Upper lobe of left lung (tissue), 4 donors: ENCODE data around the gene BLCAP.

ENCODE experiments used
- POLR2A ChIP-seq, 4 donors: fragments of 450-650 bp; IDR thresholded peaks; one replicate each; pipeline ENCODE4 v1.5.1; 2016 to 2017; ENCODE audit warnings: antibody characterized with exemption in 4 of 4, mild to moderate bottlenecking in 2 of 4
- TF ChIP-seq, protein P1 (sequence below), 6 experiments: fragments of 450-650 bp in 4 of 6; fragments of 200-600 bp in 2 of 6; sonication (generic) in 2 of 6; IDR thresholded peaks; one replicate each; pipeline ENCODE4 v1.5.1; 2016 to 2019; ENCODE audit warnings: antibody characterized with exemption in 6 of 6

GRCh38 chr20:37480919-37481318 is 46.8 kb downstream of the BLCAP start:
- no peak for TF ChIP-seq POLR2A (IDR thresholded peaks at IDR 0.05)
- TF ChIP-seq, protein P1, sequence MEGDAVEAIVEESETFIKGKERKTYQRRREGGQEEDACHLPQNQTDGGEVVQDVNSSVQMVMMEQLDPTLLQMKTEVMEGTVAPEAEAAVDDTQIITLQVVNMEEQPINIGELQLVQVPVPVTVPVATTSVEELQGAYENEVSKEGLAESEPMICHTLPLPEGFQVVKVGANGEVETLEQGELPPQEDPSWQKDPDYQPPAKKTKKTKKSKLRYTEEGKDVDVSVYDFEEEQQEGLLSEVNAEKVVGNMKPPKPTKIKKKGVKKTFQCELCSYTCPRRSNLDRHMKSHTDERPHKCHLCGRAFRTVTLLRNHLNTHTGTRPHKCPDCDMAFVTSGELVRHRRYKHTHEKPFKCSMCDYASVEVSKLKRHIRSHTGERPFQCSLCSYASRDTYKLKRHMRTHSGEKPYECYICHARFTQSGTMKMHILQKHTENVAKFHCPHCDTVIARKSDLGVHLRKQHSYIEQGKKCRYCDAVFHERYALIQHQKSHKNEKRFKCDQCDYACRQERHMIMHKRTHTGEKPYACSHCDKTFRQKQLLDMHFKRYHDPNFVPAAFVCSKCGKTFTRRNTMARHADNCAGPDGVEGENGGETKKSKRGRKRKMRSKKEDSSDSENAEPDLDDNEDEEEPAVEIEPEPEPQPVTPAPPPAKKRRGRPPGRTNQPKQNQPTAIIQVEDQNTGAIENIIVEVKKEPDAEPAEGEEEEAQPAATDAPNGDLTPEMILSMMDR (IDR thresholded peaks at IDR 0.05) = no peak
